ENCODE measurements around the gene CCR6.
"Not testable (repeated sequence)": the region's sequence is repeated elsewhere in the genome, so short reads cannot be mapped to it uniquely, and the experiment has no call there.

CCR6 gene

DNA sequence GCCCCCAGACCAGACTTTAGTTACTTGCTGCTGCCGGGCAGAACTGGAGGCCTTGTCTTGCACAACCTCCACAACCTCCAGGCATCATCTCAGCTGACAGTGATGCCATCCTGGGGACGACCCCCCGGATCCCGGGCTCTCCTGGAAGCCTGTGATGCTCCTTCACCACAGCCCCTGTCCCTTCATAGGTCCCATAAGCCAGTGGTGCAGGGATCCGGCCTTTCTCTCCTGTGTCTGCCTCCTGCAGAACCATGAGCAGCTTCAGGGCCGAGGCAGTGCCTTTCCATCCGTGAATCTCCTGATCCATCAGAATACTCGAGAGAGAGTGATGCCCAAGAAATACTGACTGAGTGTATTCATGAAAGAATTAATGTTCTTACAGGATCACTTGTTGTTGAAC is 57.2 kb downstream of the CCR6 start:
- DNase-seq, result not testable (repeated sequence)

DNA sequence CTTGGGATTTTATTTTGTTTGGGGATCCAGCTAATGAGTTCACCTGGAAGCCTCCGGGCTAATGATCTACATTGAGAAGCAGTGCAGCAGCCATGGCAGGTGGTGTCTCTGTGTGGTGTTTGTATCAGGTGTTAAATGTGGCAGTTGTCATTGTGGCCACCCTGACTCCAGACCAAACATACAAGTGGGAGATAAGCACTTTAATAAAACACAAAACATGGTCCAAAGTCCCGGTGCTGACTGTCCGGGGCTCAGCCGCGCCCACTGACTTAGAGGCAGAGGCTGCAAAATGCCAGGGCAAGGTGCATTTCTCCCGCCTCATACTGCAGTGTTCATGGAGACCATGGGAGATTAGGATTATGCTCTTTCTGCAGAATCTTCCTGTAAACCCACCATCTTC is 58.5 kb downstream of the CCR6 start:
- DNase-seq, result not testable (repeated sequence)

DNA sequence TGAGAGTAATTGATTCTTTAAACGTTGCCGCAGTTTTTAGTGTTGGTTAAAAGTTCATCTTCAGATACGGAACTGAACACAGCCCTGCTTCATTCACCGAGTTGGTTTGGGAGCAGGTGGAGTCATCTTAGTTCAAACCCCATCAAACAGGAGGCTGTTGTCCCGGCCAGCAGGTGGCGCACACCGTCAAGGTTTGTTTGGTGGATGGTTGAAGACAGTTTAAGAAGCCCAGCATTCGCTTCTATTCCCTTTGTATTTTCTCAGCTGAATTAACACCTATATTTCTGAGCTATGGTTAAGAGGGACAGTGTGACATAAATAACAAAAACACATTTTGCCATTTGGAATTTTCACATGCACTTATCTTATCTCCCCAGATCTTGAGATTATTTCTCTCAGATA is 60.0 kb downstream of the CCR6 start:
- not testable (repeated sequence) for DNase-seq

DNA sequence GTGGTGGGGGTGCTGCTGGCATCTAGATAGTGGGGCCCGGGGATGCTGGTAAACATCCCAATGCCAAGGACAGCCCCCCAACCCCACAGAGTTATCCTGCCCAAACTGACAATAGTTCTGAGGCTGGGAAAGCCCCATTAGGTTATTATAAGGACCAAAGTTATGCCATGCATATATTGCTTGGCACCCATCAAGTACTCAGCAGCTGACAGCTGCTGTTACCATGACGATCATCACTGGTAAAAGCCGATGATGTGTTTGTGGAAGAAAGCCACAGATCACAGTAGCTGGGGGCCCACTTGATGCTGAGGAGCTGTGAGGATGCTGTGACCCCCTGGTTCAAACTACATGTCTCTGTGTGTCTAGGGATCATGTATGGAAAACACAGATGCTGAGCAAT is 62.2 kb downstream of the CCR6 start:
- not testable (repeated sequence) for DNase-seq

DNA sequence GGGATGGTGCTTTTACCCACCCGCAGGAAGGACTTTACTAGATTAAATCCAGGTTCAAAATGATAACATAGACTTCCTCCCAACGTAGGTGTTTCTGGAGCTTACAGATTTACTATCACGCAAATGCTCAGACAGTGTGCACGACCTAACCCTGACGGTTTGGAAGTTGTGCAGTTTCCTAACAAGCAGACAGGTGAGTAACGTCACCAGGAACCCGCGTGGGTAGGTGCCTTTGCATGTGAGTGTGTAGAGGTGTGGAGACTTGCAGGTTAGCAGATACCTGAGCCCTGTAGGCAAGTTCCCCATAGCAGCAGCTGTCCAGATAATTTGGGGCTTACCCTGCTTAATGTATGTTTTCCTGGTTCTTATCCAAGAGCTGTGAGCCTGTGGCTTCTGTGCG is 64.4 kb downstream of the CCR6 start:
- not testable (repeated sequence) for DNase-seq
